GM21528 (cell line): Measurements from ENCODE around the gene ABCC8.

Experiments
- ATAC-seq: cut with Tn5 transposase; IDR thresholded peaks from one replicate; pipeline ENCODE4 v1.9.1; 2021; ENCODE audit warnings: mild to moderate bottlenecking, moderate library complexity; ENCODE audit not compliant: unreplicated experiment, low FRiP score

ABCC8 gene

GRCh38 chr11:17476317-17477083 lies at the start of gene ABCC8:
Gene ABCC8, minus strand, starts transcription at chr11:17476845. Its CDS starts 69 bp downstream, at chr11:17476776.
- no peak for ATAC-seq

GRCh38 chr11:17526326-17526725 lies 49.7 kb upstream of the ABCC8 start:
- ATAC-seq: no peak

GRCh38 chr11:17525570-17525969 lies 48.9 kb upstream of the ABCC8 start:
- no peak for ATAC-seq

- no peak for ATAC-seq
Observed at GRCh38 chr11:17524221-17524620, 47.6 kb upstream of the ABCC8 start.

- no peak for ATAC-seq
Observed at GRCh38 chr11:17522655-17523054, 46.0 kb upstream of the ABCC8 start.

- ATAC-seq: no peak
Observed at GRCh38 chr11:17521106-17521900, 44.7 kb upstream of the ABCC8 start.

- no peak for ATAC-seq
Observed at GRCh38 chr11:17519061-17519885, 42.6 kb upstream of the ABCC8 start.

GRCh38 chr11:17518366-17518765 lies 41.7 kb upstream of the ABCC8 start:
- no peak for ATAC-seq

GRCh38 chr11:17517186-17517585 lies 40.5 kb upstream of the ABCC8 start:
- ATAC-seq: no peak

- no peak for ATAC-seq
Observed at GRCh38 chr11:17516551-17517150, 40.0 kb upstream of the ABCC8 start.

GRCh38 chr11:17515443-17516176 lies 39.0 kb upstream of the ABCC8 start:
- ATAC-seq: no peak

GRCh38 chr11:17514476-17514875 lies 37.8 kb upstream of the ABCC8 start:
- no peak for ATAC-seq

GRCh38 chr11:17513853-17514252 lies 37.2 kb upstream of the ABCC8 start:
- no peak for ATAC-seq

GRCh38 chr11:17512101-17512500 lies 35.5 kb upstream of the ABCC8 start:
- no peak for ATAC-seq

GRCh38 chr11:17511571-17511970 lies 34.9 kb upstream of the ABCC8 start:
- ATAC-seq: no peak

GRCh38 chr11:17510507-17511206 lies 34.0 kb upstream of the ABCC8 start:
- no peak for ATAC-seq

GRCh38 chr11:17508791-17509190 lies 32.1 kb upstream of the ABCC8 start:
- ATAC-seq: no peak

- no peak for ATAC-seq
Observed at GRCh38 chr11:17508306-17508705, 31.7 kb upstream of the ABCC8 start.

- ATAC-seq: no peak
Observed at GRCh38 chr11:17507773-17508172, 31.1 kb upstream of the ABCC8 start.
